MM.1S (cell line): Measurements from ENCODE around the gene NELFA.
A peak's percentile ranks its signal among the peaks of the same experiment; 100 is the strongest.

Experiments
- DNase-seq: peaks from one replicate; pipeline ENCODE4 v3.0.0-alpha.2; 2015
- H2AFZ ChIP-seq: fragments of 300-600 bp; sonication (generic); 2 replicates; pipeline ENCODE4 v1.6.0; 2016; ENCODE audit warnings: antibody characterized with exemption, low read length
- H3F3A ChIP-seq: fragments of 300-600 bp; sonication (generic); 2 replicates; pipeline ENCODE4 v1.6.1; 2016; ENCODE audit warnings: mild to moderate bottlenecking, antibody characterized with exemption, low read length, moderate library complexity, mixed read lengths; ENCODE audit not compliant: insufficient read depth
- H3K27ac ChIP-seq: fragments of 300-600 bp; sonication (generic); 2 replicates; pipeline ENCODE4 v1.5.1; 2016; ENCODE audit warnings: mild to moderate bottlenecking, low read length
- H3K27me3 ChIP-seq: fragments of 300-600 bp; sonication (generic); replicated peaks from 2 replicates; pipeline ENCODE4 v1.6.0; 2016; ENCODE audit warnings: low read length; ENCODE audit not compliant: insufficient read depth
- H3K36me3 ChIP-seq: fragments of 300-600 bp; sonication (generic); replicated peaks from 2 replicates; pipeline ENCODE4 v1.6.1; 2016; ENCODE audit warnings: mild to moderate bottlenecking, low read length, mixed read lengths; ENCODE audit not compliant: insufficient read depth
- H3K4me1 ChIP-seq: fragments of 300-600 bp; sonication (generic); 2 replicates; pipeline ENCODE4 v1.6.1; 2016; ENCODE audit warnings: low read length, mixed read lengths
- H3K4me2 ChIP-seq: fragments of 300-600 bp; sonication (generic); 2 replicates; pipeline ENCODE4 v1.6.0; 2016; ENCODE audit warnings: low read depth, low read length
- H3K4me3 ChIP-seq: fragments of 300-600 bp; sonication (generic); 2 replicates; pipeline ENCODE4 v1.5.1; 2016; ENCODE audit warnings: low read length, mixed read lengths
- H3K79me2 ChIP-seq: fragments of 300-600 bp; sonication (generic); 2 replicates; pipeline ENCODE4 v1.6.1; 2016; ENCODE audit warnings: mixed run types, low read length, mixed read lengths
- H3K9ac ChIP-seq: fragments of 300-600 bp; sonication (generic); 2 replicates; pipeline ENCODE4 v1.6.1; 2016; ENCODE audit warnings: low read length, mixed read lengths
- H3K9me2 ChIP-seq: fragments of 300-600 bp; sonication (generic); replicated peaks from 2 replicates; pipeline ENCODE4 v1.6.1; 2016; ENCODE audit warnings: mild to moderate bottlenecking, low read length, mixed read lengths; ENCODE audit not compliant: insufficient read depth
- H3K9me3 ChIP-seq: fragments of 300-600 bp; sonication (generic); replicated peaks from 2 replicates; pipeline ENCODE4 v1.6.1; 2016; ENCODE audit warnings: mild to moderate bottlenecking, low read length, mixed read lengths; ENCODE audit not compliant: insufficient read depth
- H4K20me1 ChIP-seq: fragments of 300-600 bp; sonication (generic); 2 replicates; pipeline ENCODE4 v1.6.1; 2016; ENCODE audit warnings: mild to moderate bottlenecking, low read length, moderate library complexity, mixed read lengths; ENCODE audit not compliant: insufficient read depth
- CTCF ChIP-seq: fragments of 300-600 bp; sonication (generic); IDR thresholded peaks from 2 replicates; pipeline ENCODE4 v1.5.1; 2016; ENCODE audit warnings: antibody characterized with exemption, low read length, mixed read lengths
- EZH2 ChIP-seq: fragments of 300-600 bp; sonication (generic); optimal IDR thresholded peaks from 2 replicates; pipeline ENCODE3; 2017; ENCODE audit warnings: low read depth, mild to moderate bottlenecking, antibody characterized with exemption, low read length, mixed read lengths
- EZH2phosphoT487 ChIP-seq: fragments of 300-600 bp; sonication (generic); IDR thresholded peaks from 2 replicates; pipeline ENCODE4 v1.6.1; 2018; ENCODE audit warnings: antibody characterized with exemption, low read length

NELFA gene

GRCh38 chr4:2043396-2044118 is 34.8 kb upstream of the NELFA start:
- H3K9me2 ChIP-seq = no peaks in the 10 kb centered on the region
- H3K4me1 ChIP-seq = 0 out of 2 replicates have a peak, but pooled peaks cover 3% of the 10 kb centered on the region
- peaks cover 40% of the 10 kb centered on the region for H3K27me3 ChIP-seq
- H3K79me2 ChIP-seq = no peaks in the 10 kb centered on the region
- no peak overlapping the region for H3K4me2 ChIP-seq
- no peak for TF ChIP-seq CTCF
- TF ChIP-seq EZH2phosphoT487 = no peak
- TF ChIP-seq EZH2 = no peak
- H2AFZ ChIP-seq = no peak overlapping the region
- no peaks in the 10 kb centered on the region for H3K9me3 ChIP-seq
- DNase-seq = no peak
- no peaks in the 10 kb centered on the region for H4K20me1 ChIP-seq
- no peaks in the 10 kb centered on the region for H3K36me3 ChIP-seq
- no peak overlapping the region for H3K4me3 ChIP-seq
- H3K27ac ChIP-seq = no peak overlapping the region
- no peak overlapping the region for H3K9ac ChIP-seq
- no peaks in the 10 kb centered on the region; the same call in 1 of the 2 replicates for H3F3A ChIP-seq

GRCh38 chr4:2042947-2043395 is 34.2 kb upstream of the NELFA start:
- Histone ChIP-seq H4K20me1 (no peaks in the 10 kb centered on the region), H3F3A (no peaks in the 10 kb centered on the region; the same call in 1 of the 2 replicates), H3K36me3 (no peaks in the 10 kb centered on the region), H2AFZ (no peak overlapping the region), H3K9me2 (no peaks in the 10 kb centered on the region), H3K79me2 (no peaks in the 10 kb centered on the region), H3K4me1 (0 out of 2 replicates have a peak, but pooled peaks cover 3% of the 10 kb centered on the region), H3K4me2 (peak overlapping the region; percentile 50; the same call in 1 of the 2 replicates), H3K4me3 (no peak overlapping the region), H3K9me3 (no peaks in the 10 kb centered on the region), H3K27me3 (peaks cover 35% of the 10 kb centered on the region), H3K9ac (no peak overlapping the region), H3K27ac (no peak overlapping the region)
- TF ChIP-seq EZH2 = no peak
- TF ChIP-seq CTCF = no peak
- TF ChIP-seq EZH2phosphoT487 = no peak
- no peak for DNase-seq

- Histone ChIP-seq H3K27me3 (peaks cover 29% of the 10 kb centered on the region), H3K9me2 (no peaks in the 10 kb centered on the region), H3K79me2 (no peaks in the 10 kb centered on the region), H3K4me3 (peak overlapping the region; percentile 93), H4K20me1 (no peaks in the 10 kb centered on the region), H3K27ac (no peak overlapping the region), H3K36me3 (no peaks in the 10 kb centered on the region), H3K4me1 (0 out of 2 replicates have a peak, but pooled peaks cover 3% of the 10 kb centered on the region), H3F3A (no peaks in the 10 kb centered on the region; the same call in 1 of the 2 replicates), H3K9ac (0 out of 2 replicates have a peak overlapping the region, but pooled peaks have one; percentile 49), H3K9me3 (no peaks in the 10 kb centered on the region), H3K4me2 (peak overlapping the region; percentile 50), H2AFZ (peak overlapping the region; percentile 97; the same call in 1 of the 2 replicates)
- DNase-seq = peak; percentile 38
- no peak for TF ChIP-seq CTCF
Measured at GRCh38 chr4:2042204-2042946, 33.6 kb upstream of the NELFA start.
